Adipose tissue (tissue), 3 donors: Measurements from ENCODE around the gene ATP13A2. TPM values are rescaled to one million over a fixed set of nuclear protein-coding genes. Genes with fewer than 3 reads are reported as not detected.

Experiments
- H3K27ac ChIP-seq: one replicate; pipeline ENCODE4 v1.5.1; 2013; ENCODE audit warnings: low read depth, low read length
- WGBS, 3 donors: extraction: QIAGEN DNeasy Blood & Tissue Kit; methylation state at CpG; one replicate each; pipeline ENCODE4 v1.1.7; 2013; 5-methylcytosine and 5-hydroxymethylcytosine counted together
- polyA plus RNA-seq, 3 donors: library from polyadenylated mRNA; stranded (reverse); fragments of 200-250 nt; gene quantifications; one replicate each; pipeline ENCODE4 v1.2.3, GENCODE V29; 2013
- donor health status: healthy with polysubstance abuse.
- donor health status: Bipolar disorder and iron deficiency.
- donor health status: healthy.

ATP13A2 gene
- polyA plus RNA-seq, 3 donors: 14.2 to 36.9 (median 26.8) TPM

DNA sequence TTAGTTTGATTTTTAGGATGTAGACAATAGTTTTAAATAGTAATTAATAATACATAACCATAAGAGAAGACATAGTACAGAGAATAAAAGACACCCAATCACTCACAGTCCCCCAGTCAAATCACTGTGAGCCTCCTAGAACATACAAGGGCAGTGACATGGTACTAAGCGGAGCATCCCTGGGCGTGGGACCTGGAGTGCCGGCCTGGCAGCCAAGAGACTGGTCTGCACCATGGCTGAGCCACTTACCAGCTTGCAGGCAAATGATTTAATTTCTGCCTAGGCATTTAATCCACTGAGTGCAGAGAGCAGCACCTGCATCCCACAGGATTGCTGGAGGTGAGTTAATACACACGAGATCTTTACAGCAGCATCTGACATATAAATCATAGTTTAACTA lies 21.8 kb upstream of the ATP13A2 start:
- no peak overlapping the region for H3K27ac ChIP-seq
- 80 to 87% (median 85%) methylated on average over 4 of the region's 4 CpGs for WGBS, 3 donors

DNA sequence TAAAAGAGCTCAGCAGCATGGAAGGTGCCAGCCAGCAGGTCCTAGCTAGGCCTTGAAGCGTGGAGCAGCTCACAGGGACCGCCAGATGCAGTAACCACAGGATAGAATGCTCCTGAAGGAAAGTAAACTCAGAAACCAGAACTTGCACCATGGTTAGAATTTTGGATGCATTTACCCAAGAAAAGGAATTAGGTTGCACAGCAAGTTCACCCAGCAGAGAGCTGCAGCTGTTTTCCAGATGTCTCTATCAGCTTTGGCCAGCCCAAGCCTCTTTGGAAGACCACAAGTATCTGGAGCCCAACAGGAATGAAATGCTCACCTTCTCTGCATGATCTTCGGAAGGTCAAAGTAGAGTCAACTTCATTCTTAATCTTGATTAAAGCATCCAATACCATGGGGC lies 21.0 kb upstream of the ATP13A2 start:
- WGBS, 3 donors: 77 to 99% (median 97%) methylated on average over 3 of the region's 3 CpGs
- H3K27ac ChIP-seq: no peak overlapping the region

DNA sequence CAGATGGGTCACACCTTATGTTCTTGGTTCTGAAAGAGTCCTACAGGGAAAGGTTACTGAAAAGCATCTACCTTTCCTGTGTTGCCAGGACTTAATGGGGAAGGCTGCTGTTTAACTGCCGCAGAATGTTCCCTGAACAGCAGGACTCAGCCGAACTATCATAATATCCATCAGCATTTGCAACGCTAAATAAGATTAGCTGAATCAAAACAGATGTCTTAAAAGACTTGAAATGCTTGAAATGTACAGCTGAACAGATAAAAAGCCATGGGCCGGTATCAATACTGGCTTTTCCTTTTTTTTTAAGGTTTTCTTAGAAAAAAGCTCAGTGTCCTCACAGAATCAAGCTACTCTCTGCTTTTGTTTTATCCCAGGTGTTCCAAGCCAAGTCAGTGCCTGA lies 19.7 kb upstream of the ATP13A2 start:
- no peak overlapping the region for H3K27ac ChIP-seq
- whole genome bisulfite sequencing, 3 donors: 45 to 96% (median 96%) methylated on average over 4 of the region's 4 CpGs

DNA sequence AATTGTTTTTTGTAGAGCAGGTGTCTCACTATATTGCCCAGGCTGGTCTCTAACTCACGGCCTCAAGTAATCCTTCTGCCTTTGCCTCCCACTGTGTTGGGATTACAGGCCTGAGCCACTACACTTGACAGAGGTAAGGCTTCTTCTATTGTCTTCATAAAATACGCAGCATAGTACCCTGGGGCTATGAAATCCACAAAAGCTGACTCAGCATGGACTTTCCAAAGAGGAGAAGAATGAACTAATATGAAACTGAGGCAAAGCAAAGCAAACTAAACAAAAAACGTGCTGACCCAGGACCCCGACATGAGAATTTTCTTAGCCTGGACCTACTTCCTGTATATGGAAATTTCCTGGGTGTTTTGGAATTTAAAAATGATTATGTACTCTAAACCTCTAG lies 18.5 kb upstream of the ATP13A2 start:
- 84 to 89% (median 88%) methylated on average over 4 of the region's 4 CpGs for WGBS, 3 donors
- H3K27ac ChIP-seq: no peak overlapping the region

DNA sequence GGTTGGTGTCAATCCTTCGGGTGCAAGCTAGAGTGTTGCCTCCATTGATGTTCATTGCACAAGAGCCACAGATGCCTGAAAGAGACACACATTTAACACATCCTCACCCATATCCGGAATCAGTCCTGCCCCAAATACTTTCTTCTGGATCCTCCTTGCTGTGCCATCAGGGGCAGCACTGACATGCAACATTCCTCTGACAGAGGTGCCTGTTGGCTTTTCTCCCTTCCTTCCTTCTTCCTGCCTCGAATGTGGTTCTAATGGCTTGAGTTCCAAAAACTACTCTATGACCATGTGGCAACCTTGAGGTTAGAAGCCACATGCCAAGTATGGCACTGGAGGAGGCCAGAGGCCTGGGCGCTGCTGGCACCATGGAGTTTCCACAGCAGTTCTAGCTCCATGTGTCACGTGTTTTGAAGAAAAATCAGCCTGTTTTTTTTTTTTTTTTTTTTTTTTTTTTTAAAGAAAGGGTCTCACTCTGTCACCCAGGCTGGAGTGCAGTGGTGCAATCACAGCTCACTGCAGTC lies 17.0 kb upstream of the ATP13A2 start:
- H3K27ac ChIP-seq: no peak overlapping the region

DNA sequence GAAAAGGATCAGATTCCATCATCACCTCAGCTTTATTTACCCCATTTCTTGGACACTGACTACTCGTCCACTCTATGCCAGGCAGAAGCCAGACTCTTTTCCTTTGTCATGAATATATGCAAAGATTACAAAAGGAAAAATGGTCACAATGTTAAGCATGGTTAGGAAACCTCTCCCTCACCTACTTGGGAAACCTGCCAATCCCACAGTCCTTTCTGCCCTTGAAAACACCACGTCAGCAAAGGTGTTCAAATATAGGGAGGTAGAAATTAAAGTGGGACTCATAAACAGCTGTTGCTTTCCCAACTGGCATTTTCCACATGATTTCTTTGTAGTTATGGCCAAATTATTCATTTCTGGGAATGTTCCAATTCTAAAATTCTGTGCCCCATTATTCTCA lies 16.2 kb upstream of the ATP13A2 start:
- 20 to 60% (median 53%) methylated on average over 2 of the region's 2 CpGs for WGBS, 3 donors
- H3K27ac ChIP-seq: no peak overlapping the region

More for the DNA sequence above, 17.0 kb upstream of the ATP13A2 start:
- WGBS, 3 donors: 54 to 69% (median 67%) methylated on average over 5 of the region's 5 CpGs

DNA sequence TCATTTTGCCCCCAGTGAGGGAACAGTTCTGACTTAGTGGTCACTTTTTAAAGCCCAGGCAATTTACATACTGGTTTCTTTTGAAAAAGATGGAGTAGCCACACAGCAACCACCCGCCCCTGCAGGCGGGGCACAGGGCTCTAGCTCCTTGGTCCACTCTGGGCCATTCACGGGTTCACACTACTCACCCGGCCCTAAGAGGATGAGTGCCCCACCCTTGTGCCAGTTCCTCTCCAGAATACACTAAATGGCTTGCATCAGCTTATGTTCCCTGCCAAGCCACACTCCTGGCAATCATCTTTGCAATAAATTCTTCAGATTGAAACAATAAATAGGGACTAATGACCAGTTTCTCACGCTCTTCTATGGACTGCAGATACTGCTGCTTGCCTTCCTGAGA lies 15.7 kb upstream of the ATP13A2 start:
- H3K27ac ChIP-seq: no peak overlapping the region
- whole genome bisulfite sequencing, 3 donors: 55 to 75% (median 72%) methylated on average over 5 of the region's 5 CpGs

DNA sequence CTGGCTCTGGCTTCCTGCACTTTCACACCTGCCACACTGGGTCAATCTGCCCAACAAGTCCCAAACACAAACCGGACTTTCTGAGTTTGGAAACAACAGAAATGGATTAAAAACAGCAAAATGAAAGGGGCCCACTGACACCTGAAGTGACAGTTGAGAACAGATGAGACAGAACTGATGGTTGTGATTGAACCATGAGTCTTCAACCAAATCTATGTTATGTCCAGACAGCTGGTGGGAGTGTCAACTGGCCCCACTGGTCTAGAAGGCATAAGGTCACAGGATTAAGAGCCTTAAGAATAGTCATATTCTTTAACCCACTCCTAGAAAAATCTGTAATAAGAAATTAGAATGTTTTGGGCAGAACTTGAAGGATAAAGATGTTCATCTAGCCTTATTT lies 13.0 kb upstream of the ATP13A2 start:
- WGBS, 3 donors: 47 to 93% (median 81%) methylated on average over 1 of the region's 1 CpG
- no peak overlapping the region for H3K27ac ChIP-seq

DNA sequence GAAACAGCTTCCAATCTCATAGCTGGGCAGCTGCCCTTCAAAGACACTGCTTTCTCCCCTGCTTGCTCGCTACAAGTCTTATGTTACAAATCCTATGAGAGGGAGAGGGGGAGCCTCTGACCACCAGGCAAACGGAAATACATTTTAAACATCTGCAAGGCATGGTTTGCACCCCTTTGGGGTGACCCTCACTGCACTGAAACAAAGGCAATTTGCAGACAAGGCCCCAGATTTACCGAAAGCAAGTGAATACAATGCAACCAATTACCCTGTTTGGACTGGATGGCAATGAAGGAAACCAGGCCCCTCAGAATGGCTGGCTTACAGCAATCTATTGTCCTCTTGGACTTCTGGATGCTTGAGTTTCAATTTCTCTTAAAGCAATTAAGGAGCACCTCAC lies 11.8 kb upstream of the ATP13A2 start:
- 76 to 84% (median 76%) methylated on average over 3 of the region's 3 CpGs for WGBS, 3 donors
- H3K27ac ChIP-seq: no peak overlapping the region

DNA sequence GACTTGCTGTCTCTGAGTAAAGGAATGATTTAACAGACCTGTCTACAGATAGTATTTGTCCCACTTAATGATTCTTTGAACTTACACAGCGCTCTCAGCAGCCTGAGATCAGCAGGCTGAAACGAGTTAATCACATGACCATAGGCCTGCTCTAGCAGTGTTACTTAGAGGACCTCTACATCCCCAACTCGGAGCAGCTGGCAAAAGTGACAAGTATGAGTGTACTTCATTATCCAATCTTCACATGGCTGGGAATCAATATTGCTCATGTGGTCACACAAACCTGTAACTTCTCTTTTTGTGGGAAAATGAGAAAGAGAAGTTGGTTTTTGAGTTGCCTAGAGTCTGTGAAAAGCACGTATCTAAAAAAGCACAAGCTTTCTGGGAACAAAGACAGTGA lies 11.4 kb upstream of the ATP13A2 start:
- WGBS, 3 donors: 49 to 59% (median 57%) methylated on average over 4 of the region's 4 CpGs
- no peak overlapping the region for H3K27ac ChIP-seq

DNA sequence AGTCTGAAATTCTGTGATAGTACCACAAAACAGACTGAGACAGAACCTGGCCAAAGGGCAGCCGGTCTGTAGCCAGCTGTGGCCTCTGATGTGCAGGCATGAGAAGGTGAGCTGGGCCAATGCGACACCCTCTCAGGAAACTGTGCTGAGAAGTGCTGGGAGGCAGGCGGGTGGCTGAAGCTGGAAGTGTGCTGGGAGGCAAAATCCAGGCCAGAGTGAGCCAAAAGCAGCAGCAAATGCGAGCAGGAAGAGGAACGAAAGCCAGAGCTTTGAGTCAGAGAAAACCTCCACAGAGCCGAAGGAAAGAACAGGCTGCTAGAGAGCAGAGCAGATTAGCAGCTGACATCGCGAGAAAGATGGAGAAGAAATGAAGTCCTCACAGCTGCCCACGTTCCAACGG lies 10.2 kb upstream of the ATP13A2 start:
- no peak overlapping the region for H3K27ac ChIP-seq

DNA sequence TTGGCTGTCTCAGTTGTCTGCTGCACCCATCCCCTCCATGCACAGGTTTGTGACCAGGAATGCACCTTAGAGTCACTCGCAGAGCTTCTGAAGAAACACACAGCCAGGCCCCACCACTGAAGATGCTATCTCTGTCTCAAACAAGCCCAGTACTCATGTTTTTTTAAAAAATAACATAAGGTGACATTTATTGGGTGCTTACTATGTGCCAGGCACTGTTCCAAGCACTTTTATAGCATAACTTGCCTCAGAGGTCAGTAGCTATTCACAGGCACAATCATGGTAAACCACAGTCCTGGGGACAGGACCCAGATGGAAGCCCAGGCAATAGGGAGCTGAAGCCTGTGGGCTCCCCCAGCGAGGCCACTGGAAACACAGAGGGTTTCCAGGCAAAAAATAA lies 8.8 kb upstream of the ATP13A2 start:
- 87 to 98% (median 96%) methylated on average over 2 of the region's 2 CpGs for WGBS, 3 donors
- no peak overlapping the region for H3K27ac ChIP-seq

More for the DNA sequence above, 10.2 kb upstream of the ATP13A2 start:
- WGBS, 3 donors: 79 to 93% (median 92%) methylated on average over 10 of the region's 10 CpGs

DNA sequence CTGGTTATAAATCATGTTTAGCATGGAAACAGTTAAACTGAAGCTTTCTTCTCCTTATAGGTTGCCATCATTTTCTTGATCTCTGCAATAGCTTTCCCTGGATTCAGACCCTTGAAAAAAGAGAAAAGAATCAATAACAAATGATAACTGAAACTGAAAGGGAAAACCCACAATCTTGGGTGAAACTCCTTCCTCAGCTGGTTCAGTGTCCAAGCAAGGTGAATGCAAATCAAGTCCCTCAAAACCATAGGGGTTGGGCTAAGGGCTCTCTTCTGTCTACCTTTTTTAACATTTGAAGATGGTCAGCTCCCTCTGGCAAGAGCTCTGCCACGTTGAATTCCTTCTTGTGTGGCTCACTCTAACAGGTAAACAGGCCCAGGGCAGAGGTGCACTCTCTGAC lies 7.1 kb upstream of the ATP13A2 start:
- H3K27ac ChIP-seq: no peak overlapping the region
- 23 to 59% (median 24%) methylated on average over 1 of the region's 1 CpG for WGBS, 3 donors

DNA sequence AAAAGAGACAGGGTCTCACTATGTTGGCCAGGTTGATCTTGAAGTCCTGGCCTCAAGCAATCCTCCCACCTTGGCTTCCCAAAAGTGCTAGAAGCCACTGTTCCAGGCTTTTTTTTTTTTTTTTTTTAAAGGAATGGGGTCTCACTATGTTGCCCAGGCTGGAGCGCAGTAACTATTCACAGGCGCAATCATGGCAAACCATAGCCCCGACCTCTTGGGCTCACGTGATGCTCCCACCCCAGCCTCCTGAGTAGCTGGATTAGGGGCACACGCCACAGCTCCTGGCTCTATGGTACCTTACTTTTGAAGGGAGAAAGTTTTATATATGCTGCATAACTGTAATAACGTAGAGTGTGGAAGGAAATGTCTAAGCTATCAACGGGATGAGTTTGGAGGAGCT lies 5.7 kb upstream of the ATP13A2 start:
- H3K27ac ChIP-seq: no peak overlapping the region
- 93 to 95% (median 94%) methylated on average over 7 of the region's 7 CpGs for WGBS, 3 donors

DNA sequence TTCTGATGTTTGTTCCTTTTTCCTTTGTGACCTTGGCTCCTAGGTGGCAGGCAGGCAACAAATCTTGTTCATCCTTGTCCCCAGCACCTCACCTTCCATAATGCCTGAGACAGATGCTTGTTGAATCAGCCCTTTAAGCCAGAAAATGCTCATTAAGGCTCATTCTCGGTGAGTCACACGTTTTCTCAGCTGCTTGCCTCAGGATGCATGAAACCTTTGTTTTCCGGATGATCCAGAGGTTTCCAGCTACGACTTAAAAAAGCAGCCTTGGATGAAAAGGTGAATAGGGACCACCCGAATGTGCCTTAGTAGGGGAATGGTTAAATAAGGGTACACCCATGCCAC lies 4.6 kb upstream of the ATP13A2 start:
- no peak overlapping the region for H3K27ac ChIP-seq
- WGBS, 3 donors: 69 to 74% (median 74%) methylated on average over 5 of the region's 5 CpGs

DNA sequence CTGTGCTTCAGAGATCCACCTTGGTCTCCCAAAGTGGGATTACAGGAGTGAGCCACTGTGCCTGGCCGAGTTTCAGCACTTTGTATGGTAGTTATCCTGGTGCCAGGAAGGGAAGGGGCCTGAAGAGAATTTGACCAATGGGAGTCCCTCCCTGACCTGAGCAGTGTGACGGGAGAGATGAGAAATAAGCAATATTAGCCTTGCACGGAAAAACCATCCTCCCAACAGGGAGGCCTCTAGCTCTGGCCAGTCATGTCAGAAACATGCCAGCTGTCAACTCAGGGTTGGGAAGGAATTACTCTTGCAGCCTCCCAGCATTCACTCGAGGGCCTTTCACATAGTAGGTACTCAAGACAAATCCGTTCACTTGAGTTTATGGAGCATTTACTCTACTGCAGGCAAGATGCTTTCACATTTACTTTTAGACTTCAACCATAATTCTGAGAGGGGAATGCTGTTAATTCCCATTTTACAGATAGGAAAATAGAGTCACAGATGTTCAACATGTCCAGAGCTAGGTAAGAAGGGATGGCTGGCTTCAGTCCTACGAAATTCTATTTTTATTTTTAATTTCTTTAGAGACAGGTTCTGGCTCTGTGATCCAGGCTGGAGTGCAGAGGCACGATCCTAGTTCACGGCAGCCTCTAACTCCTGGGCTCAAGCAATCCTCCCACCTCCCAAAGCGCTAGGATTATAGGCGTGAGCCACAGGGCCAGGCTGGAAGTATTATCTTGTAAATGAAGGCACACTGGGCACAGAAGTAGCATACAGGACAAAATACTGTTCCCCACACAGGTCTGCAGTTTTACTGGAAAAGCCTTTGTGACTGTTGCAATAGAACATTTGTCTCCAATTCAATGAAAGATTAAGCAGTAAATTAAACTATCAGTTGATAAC lies 3.2 kb upstream of the ATP13A2 start:
- 76 to 82% (median 82%) methylated on average over 10 of the region's 10 CpGs for WGBS, 3 donors

DNA sequence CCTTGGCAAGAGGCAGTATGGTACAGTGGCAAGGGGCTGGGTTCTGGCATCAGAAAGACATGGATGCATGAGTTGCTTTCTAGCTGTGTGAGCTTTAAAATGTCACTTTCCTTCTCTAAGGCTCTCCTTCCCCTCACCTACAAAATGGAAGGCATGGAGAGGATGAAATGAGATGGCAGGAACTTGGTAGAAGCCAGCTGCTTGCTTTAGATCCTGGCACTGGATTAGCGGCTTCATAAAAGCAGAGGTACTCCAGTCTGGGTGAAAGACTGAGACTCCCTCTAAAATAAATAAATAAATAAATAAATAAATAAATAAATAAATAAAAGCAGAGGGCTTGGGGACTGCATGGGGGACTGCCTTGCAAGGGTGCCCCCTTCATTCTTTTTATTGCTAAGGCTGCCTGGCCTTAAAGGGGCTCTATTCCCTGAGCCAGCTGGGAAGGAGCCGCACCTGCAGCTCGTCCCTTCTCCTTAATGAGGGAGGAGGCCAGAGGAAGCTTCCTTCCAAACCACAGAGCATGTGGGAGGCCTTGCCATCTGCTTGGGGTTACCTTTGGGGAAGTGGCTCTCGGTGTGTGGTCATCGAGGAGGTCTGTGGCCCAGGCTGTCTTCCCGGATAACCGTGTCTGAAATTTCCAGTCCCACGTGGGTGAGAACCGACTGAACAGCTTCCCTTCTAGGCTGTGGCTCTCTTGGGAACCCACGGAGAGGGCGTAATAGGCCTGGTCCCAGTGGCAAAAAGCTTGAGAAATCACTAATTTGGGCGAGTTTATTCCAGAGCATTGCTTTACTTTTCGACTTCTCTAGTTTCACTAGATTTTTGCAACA lies 2.0 kb upstream of the ATP13A2 start:
- no peak overlapping the region for H3K27ac ChIP-seq
- whole genome bisulfite sequencing, 3 donors: 40 to 88% (median 41%) methylated on average over 13 of the region's 13 CpGs

More for the DNA sequence above, 3.2 kb upstream of the ATP13A2 start:
- no peak overlapping the region for H3K27ac ChIP-seq

DNA sequence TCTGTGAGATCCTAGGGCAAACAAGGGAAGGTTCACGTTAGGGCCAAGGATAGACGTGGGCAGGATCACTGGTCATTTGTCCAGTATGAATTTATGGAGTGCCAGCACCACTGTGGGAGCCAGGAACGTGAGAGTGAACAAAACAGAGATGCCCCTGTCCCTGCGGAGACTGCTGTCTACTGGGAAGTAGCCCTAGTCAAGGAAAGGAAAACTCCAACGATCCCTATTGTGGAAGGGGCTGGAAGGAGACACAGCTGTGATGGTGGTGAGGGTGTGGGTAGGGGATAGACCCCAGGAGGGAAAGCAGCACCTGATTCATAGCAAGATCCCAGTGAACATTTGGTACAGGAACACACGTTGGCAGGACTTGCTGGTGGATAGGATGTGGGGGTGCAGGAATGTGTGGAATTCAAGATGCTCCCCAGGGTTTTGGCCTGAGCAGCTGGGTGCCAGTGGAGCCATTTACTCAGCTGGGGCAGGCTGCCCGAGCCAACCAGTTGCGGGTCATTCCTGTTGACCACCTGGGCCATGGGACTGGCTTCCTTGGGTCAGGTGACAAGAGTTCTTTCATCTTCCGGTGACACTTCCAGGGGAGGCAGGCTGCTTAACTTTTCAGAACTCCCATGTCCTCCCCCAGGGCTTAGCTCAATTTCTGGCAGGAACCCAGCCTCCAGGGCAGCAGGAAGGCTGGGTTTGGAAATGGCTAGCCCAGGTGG lies 1.2 kb upstream of the ATP13A2 start:
- no peak overlapping the region for H3K27ac ChIP-seq
- WGBS, 3 donors: 61 to 70% (median 63%) methylated on average over 9 of the region's 9 CpGs

DNA sequence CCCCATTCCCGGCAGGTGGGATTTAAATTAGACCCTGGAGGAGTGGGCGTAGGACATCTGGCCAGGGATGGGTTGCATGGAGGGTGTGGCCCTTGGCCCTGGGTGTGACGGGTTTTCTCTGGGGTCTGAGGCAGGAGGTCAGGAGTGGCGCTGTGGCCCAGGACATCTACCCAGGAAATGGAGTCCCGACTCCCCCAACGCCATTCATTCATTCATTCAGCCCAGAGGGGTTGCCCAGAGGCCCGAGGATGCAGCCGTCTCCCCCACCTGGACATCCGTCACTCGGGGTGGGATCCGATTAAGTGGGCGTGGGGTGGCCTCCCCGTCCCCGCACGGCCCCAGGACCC lies 663 bp downstream of the ATP13A2 start:
- no peak overlapping the region for H3K27ac ChIP-seq
- WGBS, 3 donors: 1 to 2% (median 2%) methylated on average over 9 to 15 of the region's 15 CpGs
